Fibroblast of the aortic adventitia (primary cell): Measurements from ENCODE around the gene KATNAL1. TPM values are rescaled to one million over a fixed set of nuclear protein-coding genes. Genes with fewer than 3 reads are reported as not detected.

ENCODE experiments used
- DNase-seq: peaks from one replicate; pipeline ENCODE4 v3.0.0-alpha.2; 2010; ENCODE audit warnings: low read depth
- H3K4me3 ChIP-seq: 2 replicates; pipeline ENCODE4 v1.5.1; 2011; ENCODE audit warnings: low read depth, mild to moderate bottlenecking, control low read depth, low read length, moderate library complexity
- CTCF ChIP-seq: IDR thresholded peaks from 2 replicates; pipeline ENCODE4 v1.5.1; 2011; ENCODE audit warnings: mild to moderate bottlenecking, low read length, control low read depth, inconsistent platforms; ENCODE audit not compliant: insufficient read depth
- total RNA-seq: library from RNA; depleted of rRNA; stranded (reverse); fragments of >200 nt; gene quantifications from 2 replicates; pipeline ENCODE4 v1.2.3, GENCODE V29; 2012; ENCODE audit warnings: low replicate concordance

KATNAL1 gene
- total RNA-seq, 1 donor: 38.7 TPM

GRCh38 chr13:30170569-30170968, 136.8 kb downstream of the KATNAL1 start:
- H3K4me3 ChIP-seq: no peak overlapping the region
- TF ChIP-seq CTCF: no peak
- no peak for DNase-seq

- peak; percentile 6 for DNase-seq
- TF ChIP-seq CTCF: no peak
- H3K4me3 ChIP-seq: no peak overlapping the region
Observed at GRCh38 chr13:30169442-30169841, 137.9 kb downstream of the KATNAL1 start.

- TF ChIP-seq CTCF: peak; percentile 17
- no peak overlapping the region for H3K4me3 ChIP-seq
- DNase-seq: peak; percentile 43
Observed at GRCh38 chr13:30165796-30166195, 141.6 kb downstream of the KATNAL1 start.

GRCh38 chr13:30165071-30165470, 142.3 kb downstream of the KATNAL1 start:
- no peak for DNase-seq
- no peak for TF ChIP-seq CTCF

GRCh38 chr13:30164146-30164545, 143.2 kb downstream of the KATNAL1 start:
- no peak overlapping the region for H3K4me3 ChIP-seq
- TF ChIP-seq CTCF: no peak
- DNase-seq: no peak

More at GRCh38 chr13:30165071-30165470, 142.3 kb downstream of the KATNAL1 start:
- no peak overlapping the region for H3K4me3 ChIP-seq

- no peak for TF ChIP-seq CTCF
- no peak for DNase-seq
- no peak overlapping the region for H3K4me3 ChIP-seq
Observed at GRCh38 chr13:30163441-30163840, 143.9 kb downstream of the KATNAL1 start.

GRCh38 chr13:30159446-30159839, 147.9 kb downstream of the KATNAL1 start:
- peak; percentile 63 for DNase-seq
- H3K4me3 ChIP-seq: no peak overlapping the region
- no peak for TF ChIP-seq CTCF
